IPS-20b (cell line): Measurements from ENCODE around the gene LRP1.

Experiments
- H3K27ac ChIP-seq: one replicate; pipeline ENCODE4 v1.5.1; 2013; ENCODE audit warnings: low read length
- H3K27me3 ChIP-seq: 2 replicates; pipeline ENCODE4 v1.6.1; 2013; ENCODE audit warnings: mild to moderate bottlenecking, low read length, inconsistent platforms; ENCODE audit not compliant: insufficient read depth
- H3K36me3 ChIP-seq: 2 replicates; pipeline ENCODE4 v1.6.1; 2013; ENCODE audit warnings: low read depth, mild to moderate bottlenecking, inconsistent platforms, low read length, moderate library complexity; ENCODE audit not compliant: insufficient read depth
- H3K4me1 ChIP-seq: 2 replicates; pipeline ENCODE4 v1.6.1; 2013; ENCODE audit warnings: mild to moderate bottlenecking, control low read depth, inconsistent platforms, low read length, moderate library complexity; ENCODE audit not compliant: insufficient read depth
- H3K4me3 ChIP-seq: 2 replicates; pipeline ENCODE4 v1.5.1; 2013; ENCODE audit warnings: mild to moderate bottlenecking, low read length, inconsistent platforms
- H3K9ac ChIP-seq: 2 replicates; pipeline ENCODE4 v1.6.1; 2013; ENCODE audit warnings: low read depth, mild to moderate bottlenecking, inconsistent platforms, low read length, moderate library complexity
- H3K9me3 ChIP-seq: 2 replicates; pipeline ENCODE4 v1.6.1; 2013; ENCODE audit warnings: mild to moderate bottlenecking, low read depth, low read length, inconsistent platforms; ENCODE audit not compliant: insufficient read depth

The LRP1 gene

GRCh38 chr12:57143454-57143853 lies 15.2 kb downstream of the LRP1 start:
- no peak overlapping the region for H3K4me3 ChIP-seq
- H3K36me3 ChIP-seq, result peaks cover 100% of the 10 kb centered on the region
- peaks cover 3% of the 10 kb centered on the region; the same call in 1 of the 2 replicates for H3K4me1 ChIP-seq
- H3K27me3 ChIP-seq, result no peaks in the 10 kb centered on the region
- H3K9ac ChIP-seq, result no peak overlapping the region
- no peak overlapping the region for H3K27ac ChIP-seq
- H3K9me3 ChIP-seq, result no peaks in the 10 kb centered on the region

GRCh38 chr12:57145460-57146059 lies 17.3 kb downstream of the LRP1 start:
- H3K9me3 ChIP-seq, result no peaks in the 10 kb centered on the region
- peaks cover 97% of the 10 kb centered on the region for H3K36me3 ChIP-seq
- no peak overlapping the region for H3K9ac ChIP-seq
- no peaks in the 10 kb centered on the region for H3K27me3 ChIP-seq
- no peak overlapping the region for H3K27ac ChIP-seq
- H3K4me1 ChIP-seq, result peaks cover 3% of the 10 kb centered on the region; the same call in 1 of the 2 replicates
- H3K4me3 ChIP-seq, result no peak overlapping the region

- Histone ChIP-seq H3K9ac (no peak overlapping the region), H3K27me3 (no peaks in the 10 kb centered on the region), H3K27ac (no peak overlapping the region), H3K9me3 (no peaks in the 10 kb centered on the region), H3K36me3 (peaks cover 97% of the 10 kb centered on the region), H3K4me3 (no peak overlapping the region), H3K4me1 (peaks cover 3% of the 10 kb centered on the region; the same call in 1 of the 2 replicates)
Observed at GRCh38 chr12:57146092-57146491, 17.8 kb downstream of the LRP1 start.

- H3K9ac ChIP-seq, result no peak within 1 kb of the TSS
- H3K4me3 ChIP-seq, result no peak within 1 kb of the TSS
- peaks cover 91% of the 10 kb centered on the region for H3K36me3 ChIP-seq
- no peak within 1 kb of the TSS for H3K27ac ChIP-seq
- peaks cover 3% of the 10 kb centered on the region; the same call in 1 of the 2 replicates for H3K4me1 ChIP-seq
- H3K27me3 ChIP-seq, result no peaks in the 10 kb centered on the region
- H3K9me3 ChIP-seq, result no peaks in the 10 kb centered on the region
Observed at GRCh38 chr12:57146961-57147944, 19.0 kb downstream of the LRP1 start, which contains the start of gene LRP1-AS. TSS of gene LRP1-AS (minus strand) at chr12:57147619.

GRCh38 chr12:57148469-57149244 lies 20.4 kb downstream of the LRP1 start:
- Histone ChIP-seq H3K27ac (no peak overlapping the region), H3K36me3 (peaks cover 81% of the 10 kb centered on the region), H3K4me1 (peaks cover 3% of the 10 kb centered on the region; the same call in 1 of the 2 replicates), H3K4me3 (no peak overlapping the region), H3K27me3 (no peaks in the 10 kb centered on the region), H3K9ac (no peak overlapping the region), H3K9me3 (no peaks in the 10 kb centered on the region)

GRCh38 chr12:57149245-57149900 lies 21.1 kb downstream of the LRP1 start:
- H3K36me3 ChIP-seq, result peaks cover 81% of the 10 kb centered on the region
- H3K9ac ChIP-seq, result no peak overlapping the region

GRCh38 chr12:57150400-57151000 lies 22.2 kb downstream of the LRP1 start:
- H3K4me3 ChIP-seq, result no peak overlapping the region
- no peak overlapping the region for H3K27ac ChIP-seq
- H3K9ac ChIP-seq, result no peak overlapping the region
- no peaks in the 10 kb centered on the region for H3K27me3 ChIP-seq
- peaks cover 3% of the 10 kb centered on the region; the same call in 1 of the 2 replicates for H3K4me1 ChIP-seq
- H3K36me3 ChIP-seq, result peaks cover 81% of the 10 kb centered on the region
- no peaks in the 10 kb centered on the region for H3K9me3 ChIP-seq

More at GRCh38 chr12:57149245-57149900, 21.1 kb downstream of the LRP1 start:
- no peaks in the 10 kb centered on the region for H3K27me3 ChIP-seq
- H3K9me3 ChIP-seq, result no peaks in the 10 kb centered on the region
- H3K4me1 ChIP-seq, result peaks cover 3% of the 10 kb centered on the region; the same call in 1 of the 2 replicates
- H3K27ac ChIP-seq, result no peak overlapping the region
- H3K4me3 ChIP-seq, result no peak overlapping the region

GRCh38 chr12:57151741-57152630 lies 23.7 kb downstream of the LRP1 start:
- H3K9me3 ChIP-seq, result no peaks in the 10 kb centered on the region
- H3K4me1 ChIP-seq, result peaks cover 3% of the 10 kb centered on the region; the same call in 1 of the 2 replicates
- no peak overlapping the region for H3K9ac ChIP-seq
- H3K27me3 ChIP-seq, result no peaks in the 10 kb centered on the region
- H3K27ac ChIP-seq, result no peak overlapping the region
- no peak overlapping the region for H3K4me3 ChIP-seq
- peaks cover 81% of the 10 kb centered on the region for H3K36me3 ChIP-seq

- no peak overlapping the region for H3K9ac ChIP-seq
- no peak overlapping the region for H3K4me3 ChIP-seq
- H3K9me3 ChIP-seq, result no peaks in the 10 kb centered on the region
- H3K27me3 ChIP-seq, result no peaks in the 10 kb centered on the region
- no peaks in the 10 kb centered on the region for H3K4me1 ChIP-seq
- H3K36me3 ChIP-seq, result peaks cover 81% of the 10 kb centered on the region
- no peak overlapping the region for H3K27ac ChIP-seq
Observed at GRCh38 chr12:57152639-57153038, 24.4 kb downstream of the LRP1 start.

- no peak overlapping the region for H3K9ac ChIP-seq
- no peaks in the 10 kb centered on the region for H3K4me1 ChIP-seq
- no peaks in the 10 kb centered on the region for H3K27me3 ChIP-seq
- no peak overlapping the region for H3K27ac ChIP-seq
- no peaks in the 10 kb centered on the region for H3K9me3 ChIP-seq
- peaks cover 81% of the 10 kb centered on the region for H3K36me3 ChIP-seq
- no peak overlapping the region for H3K4me3 ChIP-seq
Observed at GRCh38 chr12:57153415-57153997, 25.2 kb downstream of the LRP1 start.
